ENCODE data around the gene DNAJC13. TPM values are rescaled to one million over a fixed set of nuclear protein-coding genes. Genes with fewer than 3 reads are reported as not detected.
A peak's percentile ranks its signal among the peaks of the same experiment; 100 is the strongest.

DNAJC13 gene
- total and polyA plus RNA-seq, 2 of the 8 experiments (the other 6 are each of a cell fraction or from before 2014, with no cell fraction given): 7.9 to 28.8 TPM

- WGBS, 2 experiments (ENCODE audit: extremely low coverage in 1 of 2, insufficient coverage in 1 of 2, insufficient read length in 1 of 2, insufficient replicate concordance in 2 of 2, low coverage in 1 of 2, low lambda C conversion rate in 2 of 2, missing lambda C conversion rate in 1 of 2): 88% methylated on average over 6 of the region's 6 CpGs; no CpG with 5 or more reads in 1 of the 2 experiments
- H3K14ac ChIP-seq (ENCODE audit: insufficient read length): no peak overlapping the region
- no peak overlapping the region for H3K18ac ChIP-seq (ENCODE audit: extremely low read depth, low read length)
- no peaks in the 10 kb centered on the region for H3K79me1 ChIP-seq (ENCODE audit: low read depth, low read length)
- H2BK120ac ChIP-seq (replicated peaks; ENCODE audit: low read depth, low read length): no peak overlapping the region
- no peak overlapping the region for H3K9ac ChIP-seq (replicated peaks in 1 of 4; ENCODE audit: extremely low read depth in 1 of 4, low read depth in 3 of 4, low read length in 3 of 4)
- FAIRE-seq (no peak), DNase-seq (ENCODE audit: low read depth in 1 of 2, low spot score in 2 of 2) (no peak)
- POLR2A ChIA-PET (ENCODE audit: partially characterized antibody): no interaction called here
- H3K36me3 ChIP-seq (ENCODE audit: control insufficient read depth in 2 of 4, insufficient read depth in 4 of 4, low read length in 3 of 4): no peaks in the 10 kb centered on the region
- no peaks in the 10 kb centered on the region for H3K23me2 ChIP-seq (ENCODE audit: low read depth, low read length)
- CTCF ChIA-PET (ENCODE audit: partially characterized antibody): interaction anchor here (0.9 to 10.2 kb wide), 3 partner anchors 11 to 89 kb away, joined by 5 to 102 read pairs (median 30); no protein-coding TSS in a partner anchor
- H3K79me2 ChIP-seq (ENCODE audit: control insufficient read depth in 1 of 2, insufficient read depth in 2 of 2, low read length in 2 of 2): no peaks in the 10 kb centered on the region
- H3K56ac ChIP-seq (replicated peaks; ENCODE audit: insufficient read length, low read depth, low read length): no peak overlapping the region
- no peak overlapping the region for H3K4me2 ChIP-seq (ENCODE audit: insufficient read depth in 1 of 2, low read depth in 2 of 2, low read length in 2 of 2)
- H3K27me3 ChIP-seq (replicated peaks in 1 of 4; ENCODE audit: control insufficient read depth in 3 of 4, extremely low read depth in 1 of 4, insufficient read depth in 3 of 4, low read length in 3 of 4): no peaks in the 10 kb centered on the region
- H3K23ac ChIP-seq (ENCODE audit: insufficient read length): no peak overlapping the region
- no peak overlapping the region for H4K91ac ChIP-seq (replicated peaks; ENCODE audit: insufficient read length, low read length)
- no peak overlapping the region for H3K4me3 ChIP-seq (ENCODE audit: extremely low read depth in 1 of 4, insufficient read depth in 2 of 4, low read depth in 3 of 4, low read length in 4 of 4)
- H2BK20ac ChIP-seq (ENCODE audit: low read length): no peak overlapping the region
- H4K8ac ChIP-seq (ENCODE audit: extremely low read depth, insufficient read depth, low read length): no peak overlapping the region
- no peak overlapping the region for H3K27ac ChIP-seq (ENCODE audit: low read depth, low read length)
- no peak overlapping the region for H4K5ac ChIP-seq (ENCODE audit: insufficient read length, low read depth, low read length)
- no peak overlapping the region for H2BK5ac ChIP-seq (ENCODE audit: low read depth, low read length)
- no peak overlapping the region for H3K4ac ChIP-seq (replicated peaks; ENCODE audit: insufficient read length, low read depth, low read length)
- peak overlapping the region; percentile 4; the same call in 1 of the 2 replicates for H2BK12ac ChIP-seq (ENCODE audit: low read depth, low read length)
- H3K9me3 ChIP-seq (ENCODE audit: insufficient read depth in 2 of 2, low read depth in 1 of 2, low read length in 1 of 2): no peaks in the 10 kb centered on the region
- H4K20me1 ChIP-seq (replicated peaks in 1 of 2; ENCODE audit: control insufficient read depth in 1 of 2, insufficient read depth in 2 of 2, low read length in 2 of 2): no peaks in the 10 kb centered on the region
- H2AK5ac ChIP-seq (ENCODE audit: low read depth, low read length): no peak overlapping the region
- no peak overlapping the region for H2AFZ ChIP-seq (ENCODE audit: low read length)
- no peak overlapping the region for H2BK15ac ChIP-seq (ENCODE audit: low read length)
- H3K4me1 ChIP-seq (replicated peaks in 1 of 4; ENCODE audit: control insufficient read depth in 3 of 4, insufficient read depth in 4 of 4, low read length in 3 of 4): peaks cover 3 to 12% (median 5%) of the 10 kb centered on the region in 4 experiments; a peak in 3 of 7 replicates
- TF ChIP-seq POU5F1 (IDR thresholded peaks at IDR 0.05; ENCODE audit: low read depth, low read length): no peak
- TF ChIP-seq CTBP2 (IDR thresholded peaks at IDR 0.05; ENCODE audit: borderline replicate concordance, insufficient read depth, insufficient read length, low read length): no peak
- no peak for TF ChIP-seq TAF1 (IDR thresholded peaks at IDR 0.05; ENCODE audit: low read depth, low read length)
- no peak for TF ChIP-seq RFX5 (IDR thresholded peaks at IDR 0.05; ENCODE audit: borderline replicate concordance, low read depth, low read length)
- no peak for TF ChIP-seq SAP30 (IDR thresholded peaks at IDR 0.05; ENCODE audit: insufficient read depth, insufficient replicate concordance, low read length)
- TF ChIP-seq SUZ12 (IDR thresholded peaks at IDR 0.05; ENCODE audit: low read length): no peak
- no peak for TF ChIP-seq NANOG (IDR thresholded peaks at IDR 0.05; ENCODE audit: insufficient read depth, low read depth, low read length, poor library complexity, severe bottlenecking)
- TF ChIP-seq TEAD4 (IDR thresholded peaks at IDR 0.05; ENCODE audit: low read depth, low read length): no peak
- no peak for TF ChIP-seq EZH2 (IDR thresholded peaks at IDR 0.05; ENCODE audit: low read depth, low read length, severe bottlenecking)
- no peak for TF ChIP-seq SP4 (IDR thresholded peaks at IDR 0.05; ENCODE audit: low read length)
- TF ChIP-seq RBBP5 (IDR thresholded peaks at IDR 0.05; ENCODE audit: borderline replicate concordance, low read depth, low read length): no peak
- TF ChIP-seq EGR1 (IDR thresholded peaks at IDR 0.05; ENCODE audit: borderline replicate concordance, low read depth, low read length): no peak
These were observed 136.5 kb downstream of the DNAJC13 start for GRCh38 chr3:132553826-132554225.
